Duodenal mucosa (tissue), 2 donors: ENCODE measurements around the gene DLGAP4.
"Not testable (repeated sequence)": the region's sequence is repeated elsewhere in the genome, so short reads cannot be mapped to it uniquely, and the experiment has no call there.

Experiments used
- H3K27ac ChIP-seq: one replicate; pipeline ENCODE4 v1.7.0; 2013; ENCODE audit warnings: low read depth, low read length
- H3K27me3 ChIP-seq, 2 donors: one replicate each; pipeline ENCODE4 v1.7.0; 2013; ENCODE audit warnings: low read length in 2 of 2, control low read depth in 1 of 2; ENCODE audit not compliant: insufficient read depth in 2 of 2, control insufficient read depth in 1 of 2
- H3K36me3 ChIP-seq, 2 donors: one replicate each; pipeline ENCODE4 v1.7.0; 2013; ENCODE audit warnings: low read length in 2 of 2, control low read depth in 1 of 2; ENCODE audit not compliant: insufficient read depth in 2 of 2, control insufficient read depth in 1 of 2
- H3K4me1 ChIP-seq, 2 donors: one replicate each; pipeline ENCODE4 v1.7.0; 2013; ENCODE audit warnings: low read length in 2 of 2, control low read depth in 1 of 2; ENCODE audit not compliant: insufficient read depth in 2 of 2, control insufficient read depth in 1 of 2
- H3K4me3 ChIP-seq, 2 donors: one replicate each; pipeline ENCODE4 v1.7.0; 2013; ENCODE audit warnings: low read length in 2 of 2, low read depth in 1 of 2
- H3K9ac ChIP-seq, 2 donors: one replicate each; pipeline ENCODE4 v1.7.0; 2013; ENCODE audit warnings: low read length in 2 of 2, low read depth in 1 of 2
- H3K9me3 ChIP-seq, 2 donors: one replicate each; pipeline ENCODE4 v1.7.0; 2013; ENCODE audit warnings: low read length in 2 of 2, control low read depth in 1 of 2; ENCODE audit not compliant: control insufficient read depth in 1 of 2

DLGAP4 gene

GRCh38 chr20:36379914-36380313 is 73.8 kb downstream of the DLGAP4 start:
- H3K27ac ChIP-seq, H3K9ac ChIP-seq, H3K27me3 ChIP-seq, H3K36me3 ChIP-seq, H3K4me3 ChIP-seq, H3K4me1 ChIP-seq, H3K9me3 ChIP-seq: not testable (repeated sequence)

- H3K4me3 ChIP-seq: no peak overlapping the region
- no peak overlapping the region for H3K9ac ChIP-seq
- H3K4me1 ChIP-seq: no peaks in the 10 kb centered on the region
- no peaks in the 10 kb centered on the region for H3K36me3 ChIP-seq
- H3K27me3 ChIP-seq: no peaks in the 10 kb centered on the region
- H3K27ac ChIP-seq: no peak overlapping the region
- H3K9me3 ChIP-seq: no peaks in the 10 kb centered on the region
Observed at GRCh38 chr20:36384022-36384619, 78.0 kb downstream of the DLGAP4 start.

GRCh38 chr20:36385503-36385902 is 79.4 kb downstream of the DLGAP4 start:
- no peak overlapping the region for H3K9ac ChIP-seq
- H3K36me3 ChIP-seq: no peaks in the 10 kb centered on the region
- H3K27ac ChIP-seq: no peak overlapping the region
- H3K4me1 ChIP-seq: no peaks in the 10 kb centered on the region
- H3K4me3 ChIP-seq: no peak overlapping the region
- no peaks in the 10 kb centered on the region for H3K27me3 ChIP-seq
- no peaks in the 10 kb centered on the region for H3K9me3 ChIP-seq

GRCh38 chr20:36386236-36386635 is 80.1 kb downstream of the DLGAP4 start:
- H3K4me3 ChIP-seq: no peak overlapping the region
- H3K9ac ChIP-seq: no peak overlapping the region
- no peaks in the 10 kb centered on the region for H3K9me3 ChIP-seq
- H3K4me1 ChIP-seq: no peaks in the 10 kb centered on the region
- H3K27me3 ChIP-seq: no peaks in the 10 kb centered on the region
- H3K36me3 ChIP-seq: no peaks in the 10 kb centered on the region
- no peak overlapping the region for H3K27ac ChIP-seq

GRCh38 chr20:36390269-36390668 is 84.1 kb downstream of the DLGAP4 start:
- no peak overlapping the region for H3K9ac ChIP-seq
- no peak overlapping the region for H3K27ac ChIP-seq
- H3K9me3 ChIP-seq: no peaks in the 10 kb centered on the region
- peaks cover 0 to 2% of the 10 kb centered on the region in 2 donors for H3K27me3 ChIP-seq
- no peak overlapping the region for H3K4me3 ChIP-seq
- H3K36me3 ChIP-seq: no peaks in the 10 kb centered on the region
- no peaks in the 10 kb centered on the region for H3K4me1 ChIP-seq

- Histone ChIP-seq H3K27me3 (peaks cover 0 to 2% of the 10 kb centered on the region in 2 donors), H3K27ac (no peak overlapping the region), H3K9ac (no peak overlapping the region), H3K4me3 (no peak overlapping the region), H3K4me1 (no peaks in the 10 kb centered on the region), H3K36me3 (no peaks in the 10 kb centered on the region), H3K9me3 (no peaks in the 10 kb centered on the region)
Observed at GRCh38 chr20:36390719-36391415, 84.7 kb downstream of the DLGAP4 start.

GRCh38 chr20:36391456-36391855 is 85.3 kb downstream of the DLGAP4 start:
- Histone ChIP-seq H3K27me3 (peaks cover 0 to 2% of the 10 kb centered on the region in 2 donors), H3K36me3 (no peaks in the 10 kb centered on the region), H3K4me1 (no peaks in the 10 kb centered on the region), H3K4me3 (no peak overlapping the region), H3K9ac (no peak overlapping the region), H3K27ac (no peak overlapping the region), H3K9me3 (no peaks in the 10 kb centered on the region)

GRCh38 chr20:36391955-36392354 is 85.8 kb downstream of the DLGAP4 start:
- Histone ChIP-seq H3K27ac (no peak overlapping the region), H3K27me3 (peaks cover 0 to 2% of the 10 kb centered on the region in 2 donors), H3K9ac (no peak overlapping the region), H3K4me1 (no peaks in the 10 kb centered on the region), H3K4me3 (no peak overlapping the region), H3K9me3 (no peaks in the 10 kb centered on the region), H3K36me3 (no peaks in the 10 kb centered on the region)

GRCh38 chr20:36392989-36393388 is 86.8 kb downstream of the DLGAP4 start:
- Histone ChIP-seq H3K4me1 (no peaks in the 10 kb centered on the region), H3K9me3 (no peaks in the 10 kb centered on the region), H3K27me3 (peaks cover 0 to 2% of the 10 kb centered on the region in 2 donors), H3K36me3 (no peaks in the 10 kb centered on the region), H3K9ac (no peak overlapping the region), H3K4me3 (no peak overlapping the region), H3K27ac (no peak overlapping the region)

GRCh38 chr20:36394340-36394965 is 88.3 kb downstream of the DLGAP4 start:
- peaks cover 0 to 2% of the 10 kb centered on the region in 2 donors for H3K27me3 ChIP-seq
- H3K9ac ChIP-seq: no peak overlapping the region
- H3K36me3 ChIP-seq: no peaks in the 10 kb centered on the region
- H3K4me1 ChIP-seq: no peaks in the 10 kb centered on the region
- H3K9me3 ChIP-seq: no peaks in the 10 kb centered on the region
- H3K27ac ChIP-seq: no peak overlapping the region
- H3K4me3 ChIP-seq: no peak overlapping the region
